Fibroblast of pulmonary artery (primary cell): Measurements from ENCODE around the gene MYL6B.
"Not testable (repeated sequence)": the region's sequence is repeated elsewhere in the genome, so short reads cannot be mapped to it uniquely, and the experiment has no call there.

Experiments
- DNase-seq: peaks from one replicate; pipeline ENCODE4 v3.0.0-alpha.2; 2010; ENCODE audit warnings: low read depth
- H3K4me3 ChIP-seq: replicated peaks from 2 replicates; pipeline ENCODE4 v1.5.1; 2011; ENCODE audit warnings: low read depth, mild to moderate bottlenecking, control low read depth, low read length, moderate library complexity
- TF ChIP-seq, protein P1 (sequence below): IDR thresholded peaks from 2 replicates; pipeline ENCODE4 v1.5.1; 2011; ENCODE audit warnings: mild to moderate bottlenecking, control low read depth, low read length, inconsistent platforms; ENCODE audit errors: missing control alignments

Gene MYL6B

DNA sequence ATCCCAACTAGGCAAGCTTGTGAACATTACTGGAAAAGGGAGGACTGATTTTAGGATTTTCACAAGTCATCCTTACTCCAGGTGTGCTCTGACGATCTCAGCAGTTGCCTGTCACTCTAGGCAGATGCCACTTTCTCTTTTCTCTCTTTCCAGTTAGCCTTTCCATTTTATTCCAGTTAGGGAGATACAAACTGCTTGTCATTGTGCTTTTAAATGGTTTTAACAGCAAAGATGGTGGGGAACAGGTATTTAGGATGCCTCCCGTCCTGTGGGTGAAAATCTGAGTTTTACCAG is 46.8 kb upstream of the MYL6B start:
- no peak for DNase-seq
- TF ChIP-seq, protein P1, sequence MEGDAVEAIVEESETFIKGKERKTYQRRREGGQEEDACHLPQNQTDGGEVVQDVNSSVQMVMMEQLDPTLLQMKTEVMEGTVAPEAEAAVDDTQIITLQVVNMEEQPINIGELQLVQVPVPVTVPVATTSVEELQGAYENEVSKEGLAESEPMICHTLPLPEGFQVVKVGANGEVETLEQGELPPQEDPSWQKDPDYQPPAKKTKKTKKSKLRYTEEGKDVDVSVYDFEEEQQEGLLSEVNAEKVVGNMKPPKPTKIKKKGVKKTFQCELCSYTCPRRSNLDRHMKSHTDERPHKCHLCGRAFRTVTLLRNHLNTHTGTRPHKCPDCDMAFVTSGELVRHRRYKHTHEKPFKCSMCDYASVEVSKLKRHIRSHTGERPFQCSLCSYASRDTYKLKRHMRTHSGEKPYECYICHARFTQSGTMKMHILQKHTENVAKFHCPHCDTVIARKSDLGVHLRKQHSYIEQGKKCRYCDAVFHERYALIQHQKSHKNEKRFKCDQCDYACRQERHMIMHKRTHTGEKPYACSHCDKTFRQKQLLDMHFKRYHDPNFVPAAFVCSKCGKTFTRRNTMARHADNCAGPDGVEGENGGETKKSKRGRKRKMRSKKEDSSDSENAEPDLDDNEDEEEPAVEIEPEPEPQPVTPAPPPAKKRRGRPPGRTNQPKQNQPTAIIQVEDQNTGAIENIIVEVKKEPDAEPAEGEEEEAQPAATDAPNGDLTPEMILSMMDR: no peak
- H3K4me3 ChIP-seq: peak overlapping the region; percentile 90

GRCh38 chr12:56107242-56107641 is 45.1 kb upstream of the MYL6B start:
- no peak overlapping the region for H3K4me3 ChIP-seq
- DNase-seq: no peak
- TF ChIP-seq, protein P1: no peak

- no peak overlapping the region for H3K4me3 ChIP-seq
- TF ChIP-seq, protein P1: no peak
- DNase-seq: no peak
Observed at GRCh38 chr12:56110571-56110970, 41.8 kb upstream of the MYL6B start.

DNA sequence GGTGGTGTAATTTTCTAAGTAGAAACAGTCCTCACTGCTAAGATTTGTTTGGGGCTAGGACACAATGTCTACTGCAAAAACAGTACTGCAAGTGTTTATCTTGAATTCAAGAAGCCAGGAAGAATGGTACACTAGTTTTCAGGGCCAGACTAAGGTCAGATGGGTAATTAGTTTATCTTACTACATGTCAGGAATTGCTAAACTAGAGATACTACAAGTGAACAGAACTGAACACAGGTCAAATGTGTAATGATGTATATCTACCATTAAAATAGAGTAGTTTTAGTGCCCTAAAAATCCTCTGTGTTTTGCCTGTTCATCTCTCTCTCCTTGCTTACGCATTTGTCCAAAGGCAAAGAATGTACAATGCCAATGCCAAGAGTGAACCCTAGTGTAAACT is 38.3 kb upstream of the MYL6B start:
- H3K4me3 ChIP-seq: no peak overlapping the region
- DNase-seq: no peak
- TF ChIP-seq, protein P1: no peak

GRCh38 chr12:56115329-56115728 is 37.1 kb upstream of the MYL6B start:
- TF ChIP-seq, protein P1: no peak
- peak; percentile 45 for DNase-seq

DNA sequence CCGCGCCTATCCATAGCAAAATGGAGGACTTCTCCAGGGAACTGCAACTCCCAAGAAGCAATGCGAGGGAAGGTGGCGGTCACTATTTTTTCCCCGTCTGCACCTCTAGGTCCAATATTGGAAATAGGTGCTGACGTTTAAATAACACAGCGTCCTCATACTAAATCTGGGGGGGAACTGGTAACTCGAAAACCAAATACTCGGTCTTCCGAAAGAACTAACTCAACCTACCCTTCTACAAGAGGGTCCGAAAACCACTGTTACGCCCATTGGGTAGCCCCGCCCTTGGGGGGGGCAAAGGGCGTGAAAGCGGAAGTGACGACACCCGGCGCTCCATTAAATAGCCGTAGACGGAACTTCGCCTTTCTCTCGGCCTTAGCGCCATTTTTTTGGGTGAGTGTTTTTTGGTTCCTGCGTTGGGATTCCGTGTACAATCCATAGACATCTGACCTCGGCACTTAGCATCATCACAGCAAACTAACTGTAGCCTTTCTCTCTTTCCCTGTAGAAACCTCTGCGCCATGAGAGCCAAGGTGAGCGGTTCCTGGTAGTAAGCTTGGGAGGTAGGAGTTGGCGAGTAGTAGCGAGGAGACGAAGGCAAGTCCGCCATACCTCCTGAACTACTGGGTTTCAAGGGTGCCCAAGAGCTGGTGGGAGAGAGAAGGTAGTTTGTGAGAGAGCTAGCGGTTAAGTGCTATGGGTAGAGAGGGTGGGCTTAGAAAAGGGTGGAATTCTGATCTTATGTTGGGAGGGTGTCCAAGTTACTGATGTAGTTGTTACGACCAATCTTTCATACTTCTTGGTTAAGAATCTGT is 35.9 kb upstream of the MYL6B start, which contains the start of gene RPL41:
Gene RPL41 (plus strand): TSS at position 367 of the 815 bp plus-strand sequence.
- peak; percentile 96 for DNase-seq
- peak within 1 kb of the TSS; percentile 86 for H3K4me3 ChIP-seq
- TF ChIP-seq, protein P1: no peak

More at GRCh38 chr12:56115329-56115728, 37.1 kb upstream of the MYL6B start:
- peak overlapping the region; percentile 86 for H3K4me3 ChIP-seq

- H3K4me3 ChIP-seq: peak overlapping the region; percentile 92
- DNase-seq: not testable (repeated sequence)
Observed at GRCh38 chr12:56117082-56117706, 35.2 kb upstream of the MYL6B start.
